Testis (tissue), 3 donors: ENCODE measurements around the gene MEGF11. TPM values are rescaled to one million over a fixed set of nuclear protein-coding genes. Genes with fewer than 3 reads are reported as not detected.

ENCODE experiments used
- DNase-seq: peaks from one replicate; pipeline ENCODE4 v3.0.0-alpha.2; 2019
- H3K27ac ChIP-seq, 2 donors: fragments of 200-600 bp; sonication (generic); one replicate each; pipeline ENCODE4 v1.5.1; 2019
- H3K27me3 ChIP-seq: fragments of 200-600 bp; sonication (generic); one replicate; pipeline ENCODE4 v1.5.1; 2019
- H3K36me3 ChIP-seq: fragments of 200-600 bp; sonication (generic); one replicate; pipeline ENCODE4 v1.5.1; 2017; ENCODE audit warnings: low read depth; ENCODE audit errors: missing control alignments
- H3K4me1 ChIP-seq: fragments of 200-600 bp; sonication (generic); one replicate; pipeline ENCODE4 v1.5.1; 2019
- H3K4me3 ChIP-seq, 2 donors: fragments of 200-600 bp; sonication (generic); one replicate each; pipeline ENCODE4 v1.5.1; 2017 to 2019
- H3K9me3 ChIP-seq: fragments of 200-600 bp; sonication (generic); one replicate; pipeline ENCODE4 v1.5.1; 2017
- CTCF ChIP-seq, 3 experiments: fragments of 450-650 bp in 2 of 3; fragments of 200-600 bp in 1 of 3; sonication (generic) in 1 of 3; IDR thresholded peaks; one replicate each; pipeline ENCODE4 v1.5.1; 2016 to 2019; ENCODE audit warnings: antibody characterized with exemption in 3 of 3, mild to moderate bottlenecking in 2 of 3, moderate library complexity in 1 of 3
- POLR2A ChIP-seq: fragments of 450-650 bp; IDR thresholded peaks from one replicate; pipeline ENCODE4 v1.6.1; 2017; ENCODE audit warnings: antibody characterized with exemption, mild to moderate bottlenecking, moderate library complexity
- WGBS, 2 donors: methylation state at CpG; one replicate each; pipeline ENCODE4 v1.1.5; 2018; 5-methylcytosine and 5-hydroxymethylcytosine counted together
- intact Hi-C: fragments of 100-400 bp; cut with DNase I; formaldehyde crosslinking; loops from one replicate; pipeline ENCODE4 v1.15.1; 2023; ENCODE audit warnings: low total_unique reads
- polyA plus RNA-seq: library from polyadenylated mRNA; stranded (reverse); fragments of 350-450 nt; fragmentation: Illumina TruSeq; extraction: RNeasy Lipid Tissue Mini Kit (QIAGEN cat#74804); gene quantifications from one replicate; pipeline ENCODE4 v1.2.3, GENCODE V29; 2014; ENCODE audit warnings: low read depth, low replicate concordance; ENCODE audit not compliant: insufficient read depth
- total RNA-seq, 2 donors: library from RNA; depleted of rRNA; stranded (reverse); fragments of >200 nt; gene quantifications; one replicate each; pipeline ENCODE4 v1.2.3, GENCODE V29; 2016

The MEGF11 gene
- total and polyA plus RNA-seq, 3 donors from 2014 or later = 4.5 to 18.7 (median 8.6) TPM

GRCh38 chr15:65960586-65960985 is 293.0 kb downstream of the MEGF11 start:
- WGBS, 2 donors = 69 to 70% methylated on average over 3 of the region's 3 CpGs
- H3K27me3 ChIP-seq = no peaks in the 10 kb centered on the region
- TF ChIP-seq CTCF (IDR thresholded peaks at IDR 0.05) = no peak
- TF ChIP-seq POLR2A = no peak
- H3K36me3 ChIP-seq = no peaks in the 10 kb centered on the region
- no peak overlapping the region for H3K4me3 ChIP-seq
- H3K9me3 ChIP-seq = no peaks in the 10 kb centered on the region
- H3K4me1 ChIP-seq = no peaks in the 10 kb centered on the region
- intact Hi-C loops = no loop called here
- DNase-seq = no peak
- H3K27ac ChIP-seq = no peak overlapping the region

- WGBS, 2 donors = 54 to 65% methylated on average over 3 of the region's 3 CpGs
- intact Hi-C loops = no loop called here
Measured at GRCh38 chr15:65958835-65959234, 294.7 kb downstream of the MEGF11 start.

GRCh38 chr15:65957451-65957850 is 296.1 kb downstream of the MEGF11 start:
- no peak for DNase-seq
- no peaks in the 10 kb centered on the region for H3K4me1 ChIP-seq
- no peaks in the 10 kb centered on the region for H3K9me3 ChIP-seq
- no peaks in the 10 kb centered on the region for H3K27me3 ChIP-seq
- H3K27ac ChIP-seq = no peak overlapping the region
- TF ChIP-seq POLR2A (no peak), CTCF (IDR thresholded peaks at IDR 0.05) (no peak)
- no peaks in the 10 kb centered on the region for H3K36me3 ChIP-seq
- H3K4me3 ChIP-seq = no peak overlapping the region
- intact Hi-C loops = no loop called here
- WGBS, 2 donors = 31 to 53% methylated on average over 4 to 7 of the region's 7 CpGs

More at GRCh38 chr15:65958835-65959234, 294.7 kb downstream of the MEGF11 start:
- H3K4me3 ChIP-seq = no peak overlapping the region
- H3K4me1 ChIP-seq = no peaks in the 10 kb centered on the region
- no peaks in the 10 kb centered on the region for H3K9me3 ChIP-seq
- DNase-seq = no peak
- no peak overlapping the region for H3K27ac ChIP-seq
- H3K36me3 ChIP-seq = no peaks in the 10 kb centered on the region
- no peaks in the 10 kb centered on the region for H3K27me3 ChIP-seq
- TF ChIP-seq CTCF (IDR thresholded peaks at IDR 0.05) (no peak), POLR2A (no peak)

- TF ChIP-seq POLR2A (no peak), CTCF (IDR thresholded peaks at IDR 0.05) (no peak)
- 89 to 91% methylated on average over 3 of the region's 3 CpGs for WGBS, 2 donors
Measured at GRCh38 chr15:65956899-65957298, 296.7 kb downstream of the MEGF11 start.

GRCh38 chr15:65956307-65956706 is 297.2 kb downstream of the MEGF11 start:
- DNase-seq = no peak
- no peaks in the 10 kb centered on the region for H3K9me3 ChIP-seq
- H3K27ac ChIP-seq = no peak overlapping the region
- no peaks in the 10 kb centered on the region for H3K36me3 ChIP-seq
- H3K27me3 ChIP-seq = no peaks in the 10 kb centered on the region
- TF ChIP-seq POLR2A = no peak
- no peaks in the 10 kb centered on the region for H3K4me1 ChIP-seq
- H3K4me3 ChIP-seq = no peak overlapping the region
- 75 to 80% methylated on average over 2 of the region's 2 CpGs for WGBS, 2 donors
- intact Hi-C loops = no loop called here

More at GRCh38 chr15:65956899-65957298, 296.7 kb downstream of the MEGF11 start:
- Histone ChIP-seq H3K27ac (no peak overlapping the region), H3K36me3 (no peaks in the 10 kb centered on the region), H3K27me3 (no peaks in the 10 kb centered on the region), H3K4me3 (no peak overlapping the region), H3K4me1 (no peaks in the 10 kb centered on the region), H3K9me3 (no peaks in the 10 kb centered on the region)
- intact Hi-C loops = no loop called here
- no peak for DNase-seq
